HCT116 (cell line): ENCODE results near the gene ITPK1. TPM values are rescaled to one million over a fixed set of nuclear protein-coding genes. Genes with fewer than 3 reads are reported as not detected.

Experiments
- ATAC-seq: fragments of 200-7000 bp; cut with Tn5 transposase; 2 replicates; pipeline ENCODE4 v1.9.1; 2020; ENCODE audit warnings: mild to moderate bottlenecking, moderate library complexity
- BruUV-seq: library from RNA; stranded (reverse); fragments of 400-500 nt; replicated peaks from 2 replicates; lab custom pipeline; 2021; lab: Mats Ljungman, UMichigan
- CTCF ChIA-PET: fragments of 300-600 bp; sonication (Branson Sonifier 250); formaldehyde crosslinking; loops from one replicate; lab custom pipeline; 2021; ENCODE audit warnings: antibody characterized with exemption; lab: Charles Lee
- POLR2A ChIA-PET: fragments of 300-600, 350-600 bp; sonication (Branson Sonifier 250); formaldehyde crosslinking; loops from one replicate; lab custom pipeline; 2021; ENCODE audit warnings: antibody characterized with exemption; lab: Charles Lee
- RAD21 ChIA-PET, 2 experiments: fragments of 300-600 bp; sonication (Branson Sonifier 250); formaldehyde crosslinking; loops; one replicate each; lab custom pipeline; 2023; ENCODE audit warnings: low total read pairs in 2 of 2; ENCODE audit not compliant: uncharacterized antibody in 2 of 2, unreplicated experiment in 2 of 2, low non-redundant PET in 1 of 2; lab: Charles Lee
- DNase-seq: peaks from one replicate; pipeline ENCODE4 v3.0.0-alpha.2; 2010; ENCODE audit warnings: low read depth, low spot score
- H2AFZ ChIP-seq: fragments of 200-600 bp; shearing (Covaris generic), sonication (generic); 2 replicates; pipeline ENCODE4 v1.6.1; 2017; ENCODE audit warnings: low read depth, mixed run types, mixed read lengths, antibody characterized with exemption, low read length; ENCODE audit not compliant: poor library complexity, severe bottlenecking
- H3K27ac ChIP-seq: 2 replicates; pipeline ENCODE4 v1.5.1; 2012; ENCODE audit warnings: low read depth, low read length
- H3K27me3 ChIP-seq: fragments of 200-600 bp; sonication (generic); 2 replicates; pipeline ENCODE4 v1.6.1; 2016; ENCODE audit warnings: mixed run types, low read length, mixed read lengths; ENCODE audit not compliant: insufficient read depth
- H3K36me3 ChIP-seq, 2 experiments: fragments of 200-500 bp in 1 of 2; fragments of 200-600 bp in 1 of 2; sonication (Bioruptor generic) in 1 of 2; sonication (generic) in 1 of 2; 2 replicates each; pipeline versions ENCODE4 v1.5.1 to v1.6.1; 2014 to 2016; ENCODE audit warnings: low read length in 2 of 2, inconsistent platforms in 1 of 2, mixed read lengths in 1 of 2, mixed run types in 1 of 2; ENCODE audit not compliant: insufficient read depth in 2 of 2, control insufficient read depth in 1 of 2
- H3K4me1 ChIP-seq, 2 experiments: fragments of 200-600 bp in 1 of 2; sonication (generic) in 1 of 2; 2 replicates each; pipeline versions ENCODE4 v1.5.1 to v1.6.1; 2012 to 2017; ENCODE audit warnings: low read length in 2 of 2, inconsistent platforms in 1 of 2, mild to moderate bottlenecking in 1 of 2, mixed read lengths in 1 of 2, mixed run types in 1 of 2, moderate library complexity in 1 of 2; ENCODE audit not compliant: insufficient read depth in 2 of 2, control insufficient read depth in 1 of 2
- H3K4me2 ChIP-seq: fragments of 200-600 bp; sonication (generic); 2 replicates; pipeline ENCODE4 v1.6.1; 2017; ENCODE audit warnings: mixed run types, low read length, mixed read lengths
- H3K4me3 ChIP-seq, 2 experiments: fragments of 200-600 bp in 1 of 2; sonication (generic) in 1 of 2; replicated peaks in 1 of 2; 2 replicates each; pipeline ENCODE4 v1.5.1; 2011 to 2016; ENCODE audit warnings: low read length in 2 of 2, control low read depth in 1 of 2, low read depth in 1 of 2, mild to moderate bottlenecking in 1 of 2, mixed read lengths in 1 of 2, mixed run types in 1 of 2
- H3K79me2 ChIP-seq: fragments of 200-600 bp; sonication (generic); 2 replicates; pipeline ENCODE4 v1.6.1; 2017; ENCODE audit warnings: mild to moderate bottlenecking, mixed run types, low read length, moderate library complexity, mixed read lengths; ENCODE audit not compliant: insufficient read depth
- H3K9ac ChIP-seq: fragments of 200-600 bp; sonication (generic); 2 replicates; pipeline ENCODE4 v1.6.1; 2016; ENCODE audit warnings: low read length, mixed read lengths
- H3K9me2 ChIP-seq: fragments of 200-600 bp; sonication (generic), shearing (Covaris generic); 2 replicates; pipeline ENCODE4 v1.6.1; 2017; ENCODE audit warnings: mixed run types, mild to moderate bottlenecking, moderate library complexity; ENCODE audit not compliant: insufficient read depth
- H3K9me3 ChIP-seq, 2 experiments: fragments of 200-500 bp in 1 of 2; fragments of 200-600 bp in 1 of 2; sonication (Bioruptor generic) in 1 of 2; sonication (generic) in 1 of 2; 2 replicates each; pipeline ENCODE4 v1.6.1; 2014 to 2017; ENCODE audit warnings: low read length in 2 of 2, mixed read lengths in 2 of 2, inconsistent platforms in 1 of 2, low read depth in 1 of 2, mild to moderate bottlenecking in 1 of 2, mixed run types in 1 of 2, moderate library complexity in 1 of 2; ENCODE audit not compliant: control insufficient read depth in 1 of 2, insufficient read depth in 1 of 2
- H4K20me1 ChIP-seq: fragments of 200-600 bp; sonication (generic), shearing (Covaris generic); 2 replicates; pipeline ENCODE4 v1.6.1; 2017; ENCODE audit warnings: mixed run types, mild to moderate bottlenecking, moderate library complexity; ENCODE audit not compliant: insufficient read depth
- CBX3 ChIP-seq: IDR thresholded peaks from 2 replicates; pipeline ENCODE4 v1.6.1; 2012; ENCODE audit warnings: low read depth
- CEBPB ChIP-seq: IDR thresholded peaks from 2 replicates; pipeline ENCODE4 v1.6.1; 2012; ENCODE audit warnings: low read depth
- EGR1 ChIP-seq: IDR thresholded peaks from 2 replicates; pipeline ENCODE4 v1.6.1; 2012; ENCODE audit warnings: low read depth
- RAD21 ChIP-seq: IDR thresholded peaks from 2 replicates; pipeline ENCODE4 v1.6.1; 2012; ENCODE audit warnings: low read depth, mild to moderate bottlenecking
- SP1 ChIP-seq: IDR thresholded peaks from 2 replicates; pipeline ENCODE4 v1.6.1; 2012; ENCODE audit warnings: low read depth
- SRF ChIP-seq: IDR thresholded peaks from 2 replicates; pipeline ENCODE4 v1.6.1; 2012; ENCODE audit warnings: low read depth
- TCF7L2 ChIP-seq: IDR thresholded peaks from 2 replicates; pipeline ENCODE4 v1.7.0; 2011; ENCODE audit warnings: borderline replicate concordance, inconsistent platforms; ENCODE audit not compliant: insufficient read depth, insufficient read length; ENCODE audit errors: extremely low read depth
- ZBTB33 ChIP-seq: IDR thresholded peaks from 2 replicates; pipeline ENCODE4 v1.6.1; 2011; ENCODE audit warnings: mild to moderate bottlenecking, low read length, moderate library complexity; ENCODE audit not compliant: insufficient replicate concordance; ENCODE audit errors: extremely low read depth
- ZFX ChIP-seq: fragments of 450-650 bp; IDR thresholded peaks from 2 replicates; pipeline ENCODE4 v1.6.1; 2017
- intact Hi-C: fragments of 100-400 bp; cut with micrococcal nuclease; formaldehyde crosslinking; loops from 2 replicates; pipeline ENCODE4 v1.10.0; 2022
- total RNA-seq: library from RNA; stranded (reverse); gene quantifications from one replicate; pipeline ENCODE4 v1.2.1, GENCODE V29; 2021; ENCODE audit not compliant: unreplicated experiment
- TF ChIP-seq, protein P1 (sequence below): IDR thresholded peaks from 2 replicates; pipeline ENCODE4 v1.6.1; 2012

Gene ITPK1
- total RNA-seq, 1 experiment from 2014 or later: 70.2 TPM

DNA sequence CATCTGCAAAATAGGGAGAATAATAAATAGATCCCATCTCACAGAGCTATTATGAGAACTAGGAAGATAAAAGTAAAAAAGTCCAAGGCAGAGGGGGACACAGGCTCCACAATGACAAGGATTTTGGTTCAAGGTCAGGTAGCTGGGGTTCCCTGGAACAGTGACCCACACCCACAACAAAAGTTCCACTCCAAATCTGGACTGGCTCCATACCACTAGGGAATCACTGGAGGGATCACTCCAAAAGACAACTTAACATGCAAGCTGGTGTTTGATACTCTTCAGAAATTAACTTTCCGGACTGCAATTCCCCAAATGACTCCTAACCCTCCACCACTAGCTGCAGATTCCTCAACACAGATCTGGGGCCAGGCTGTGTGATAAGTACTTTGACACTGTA is 54.9 kb downstream of the ITPK1 start:
- CTCF ChIA-PET: no interaction called here
- H3K9me3 ChIP-seq: no peaks in the 10 kb centered on the region
- H3K4me1 ChIP-seq: peaks cover 0 to 14% of the 10 kb centered on the region in 2 experiments; a peak in 3 of 4 replicates
- RAD21 ChIA-PET: no interaction called here
- H4K20me1 ChIP-seq: no peaks in the 10 kb centered on the region
- no peak for DNase-seq
- H3K27me3 ChIP-seq: no peaks in the 10 kb centered on the region
- H3K79me2 ChIP-seq: no peaks in the 10 kb centered on the region
- H2AFZ ChIP-seq: no peak overlapping the region
- no peak overlapping the region for H3K9ac ChIP-seq
- intact Hi-C loops: no loop called here
- POLR2A ChIA-PET: no interaction called here
- no peak for ATAC-seq
- no peak overlapping the region for H3K4me2 ChIP-seq
- TF ChIP-seq CEBPB: no peak
- no peak for TF ChIP-seq RAD21
- TF ChIP-seq CBX3: no peak
- no peak for TF ChIP-seq TCF7L2
- TF ChIP-seq, protein P1, sequence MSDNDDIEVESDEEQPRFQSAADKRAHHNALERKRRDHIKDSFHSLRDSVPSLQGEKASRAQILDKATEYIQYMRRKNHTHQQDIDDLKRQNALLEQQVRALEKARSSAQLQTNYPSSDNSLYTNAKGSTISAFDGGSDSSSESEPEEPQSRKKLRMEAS: no peak
- TF ChIP-seq ZBTB33: no peak
- no peak for TF ChIP-seq EGR1
- TF ChIP-seq ZFX: no peak
- TF ChIP-seq SP1: no peak
- TF ChIP-seq SRF: no peak
- TF ChIP-seq, all 23 proteins: peak for 0
- BruUV-seq: no TSS peak
- Histone ChIP-seq H3K27ac (no peak overlapping the region), H3K4me3 (no peak overlapping the region), H3K36me3 (no peaks in the 10 kb centered on the region), H3K9me2 (no peaks in the 10 kb centered on the region)
